ENCODE measurements around the gene CEACAM5.

Gene CEACAM5

GRCh38 chr19:41718761-41719160 lies 10.3 kb downstream of the CEACAM5 start:
- H3K27ac ChIP-seq = no peak overlapping the region
- TF ChIP-seq ZFX (IDR thresholded peaks at IDR 0.05; ENCODE audit: borderline replicate concordance) = no peak
- TF ChIP-seq, protein P1, sequence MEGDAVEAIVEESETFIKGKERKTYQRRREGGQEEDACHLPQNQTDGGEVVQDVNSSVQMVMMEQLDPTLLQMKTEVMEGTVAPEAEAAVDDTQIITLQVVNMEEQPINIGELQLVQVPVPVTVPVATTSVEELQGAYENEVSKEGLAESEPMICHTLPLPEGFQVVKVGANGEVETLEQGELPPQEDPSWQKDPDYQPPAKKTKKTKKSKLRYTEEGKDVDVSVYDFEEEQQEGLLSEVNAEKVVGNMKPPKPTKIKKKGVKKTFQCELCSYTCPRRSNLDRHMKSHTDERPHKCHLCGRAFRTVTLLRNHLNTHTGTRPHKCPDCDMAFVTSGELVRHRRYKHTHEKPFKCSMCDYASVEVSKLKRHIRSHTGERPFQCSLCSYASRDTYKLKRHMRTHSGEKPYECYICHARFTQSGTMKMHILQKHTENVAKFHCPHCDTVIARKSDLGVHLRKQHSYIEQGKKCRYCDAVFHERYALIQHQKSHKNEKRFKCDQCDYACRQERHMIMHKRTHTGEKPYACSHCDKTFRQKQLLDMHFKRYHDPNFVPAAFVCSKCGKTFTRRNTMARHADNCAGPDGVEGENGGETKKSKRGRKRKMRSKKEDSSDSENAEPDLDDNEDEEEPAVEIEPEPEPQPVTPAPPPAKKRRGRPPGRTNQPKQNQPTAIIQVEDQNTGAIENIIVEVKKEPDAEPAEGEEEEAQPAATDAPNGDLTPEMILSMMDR (IDR thresholded peaks at IDR 0.05) = no peak

- TF ChIP-seq, protein P1 (IDR thresholded peaks at IDR 0.05) = no peak
- no peak for TF ChIP-seq ZFX (IDR thresholded peaks at IDR 0.05; ENCODE audit: borderline replicate concordance)
- H3K27ac ChIP-seq = no peak overlapping the region
These were observed 11.7 kb downstream of the CEACAM5 start for GRCh38 chr19:41720103-41720502.

DNA sequence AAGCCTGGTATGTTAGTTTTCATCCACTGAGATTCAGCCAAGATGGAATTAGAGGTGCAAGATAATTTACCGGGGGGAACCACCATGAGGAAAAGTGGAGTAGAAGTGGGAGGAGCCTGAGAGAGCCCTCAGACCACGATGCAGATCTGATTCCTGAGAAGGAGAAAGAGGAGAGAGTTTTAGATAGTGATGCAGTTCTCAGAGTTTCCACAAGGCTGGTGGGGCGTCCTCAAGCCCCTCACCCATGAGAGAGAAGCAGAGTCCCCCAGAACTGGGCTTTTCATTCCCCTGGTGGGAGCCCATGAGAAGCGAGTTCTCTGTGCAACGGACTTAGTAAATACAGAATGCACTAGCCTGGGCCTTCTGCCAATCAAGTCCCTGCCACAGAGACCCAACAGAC lies 18.1 kb downstream of the CEACAM5 start:
- H3K27ac ChIP-seq = no peak overlapping the region
- no peak for TF ChIP-seq ZFX (IDR thresholded peaks at IDR 0.05; ENCODE audit: borderline replicate concordance)
- TF ChIP-seq, protein P1 (IDR thresholded peaks at IDR 0.05) = no peak

GRCh38 chr19:41734156-41734555 lies 25.7 kb downstream of the CEACAM5 start:
- no peak overlapping the region for H3K27ac ChIP-seq
- no peak for TF ChIP-seq ZFX (IDR thresholded peaks at IDR 0.05; ENCODE audit: borderline replicate concordance)
- TF ChIP-seq, protein P1 (IDR thresholded peaks at IDR 0.05) = no peak

GRCh38 chr19:41734585-41734984 lies 26.2 kb downstream of the CEACAM5 start:
- H3K27ac ChIP-seq = no peak overlapping the region
- TF ChIP-seq ZFX (IDR thresholded peaks at IDR 0.05; ENCODE audit: borderline replicate concordance) = no peak
- TF ChIP-seq, protein P1 (IDR thresholded peaks at IDR 0.05) = no peak

- no peak for TF ChIP-seq ZFX (IDR thresholded peaks at IDR 0.05; ENCODE audit: borderline replicate concordance)
- H3K27ac ChIP-seq = no peak overlapping the region
These were observed 26.7 kb downstream of the CEACAM5 start for GRCh38 chr19:41735071-41735600.

- TF ChIP-seq, protein P1 (IDR thresholded peaks at IDR 0.05) = no peak
- no peak for TF ChIP-seq ZFX (IDR thresholded peaks at IDR 0.05; ENCODE audit: borderline replicate concordance)
- no peak overlapping the region for H3K27ac ChIP-seq
These were observed 30.9 kb downstream of the CEACAM5 start for GRCh38 chr19:41739361-41739760.

All from 22Rv1 (cell line).